DOHH2 (cell line): ENCODE results near the gene GRID1.

Experiments used
- EZH2phosphoT487 ChIP-seq: fragments of 200-600 bp; sonication (generic); IDR thresholded peaks from 2 replicates; pipeline ENCODE4 v1.6.1; 2017; ENCODE audit warnings: borderline replicate concordance, mild to moderate bottlenecking, antibody characterized with exemption, low read length, moderate library complexity, mixed read lengths
- TF ChIP-seq, protein P1 (sequence below): fragments of 200-600 bp; sonication (generic); IDR thresholded peaks from one replicate; pipeline ENCODE4 v1.5.1; 2014; ENCODE audit warnings: antibody characterized with exemption, mild to moderate bottlenecking, low read depth, low read length; ENCODE audit not compliant: poor library complexity, severe bottlenecking

DNA sequence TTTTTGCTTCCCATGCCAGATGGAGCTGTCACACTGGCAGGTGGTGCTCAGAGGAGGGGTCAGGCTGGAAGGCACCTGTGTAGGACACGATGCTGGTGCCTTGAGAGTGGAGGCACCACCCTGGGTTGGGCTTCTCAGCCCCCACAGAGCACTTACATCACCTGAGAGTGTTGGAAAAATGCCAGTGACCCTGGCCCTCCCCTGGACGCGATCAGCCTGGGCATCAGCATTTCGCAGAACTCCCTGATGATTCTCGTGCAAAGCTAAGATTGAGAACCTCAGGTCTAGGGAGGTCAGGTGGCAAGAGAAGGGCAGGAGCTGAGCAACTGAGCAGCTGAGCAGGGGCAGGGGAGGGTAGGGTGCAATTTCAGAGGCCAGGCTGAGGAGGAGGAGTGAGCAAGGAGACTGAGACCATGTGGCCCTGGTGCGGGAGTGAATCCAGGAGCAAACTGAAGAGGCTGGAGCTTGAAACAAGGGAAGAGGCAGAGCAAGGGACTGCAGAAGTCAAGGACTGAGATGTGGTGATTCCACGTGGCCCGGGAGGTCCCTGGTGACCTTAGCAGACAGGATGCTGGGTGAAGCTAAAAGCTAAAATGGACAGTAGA lies 24.7 kb upstream of the GRID1 start:
- TF ChIP-seq, protein P1, sequence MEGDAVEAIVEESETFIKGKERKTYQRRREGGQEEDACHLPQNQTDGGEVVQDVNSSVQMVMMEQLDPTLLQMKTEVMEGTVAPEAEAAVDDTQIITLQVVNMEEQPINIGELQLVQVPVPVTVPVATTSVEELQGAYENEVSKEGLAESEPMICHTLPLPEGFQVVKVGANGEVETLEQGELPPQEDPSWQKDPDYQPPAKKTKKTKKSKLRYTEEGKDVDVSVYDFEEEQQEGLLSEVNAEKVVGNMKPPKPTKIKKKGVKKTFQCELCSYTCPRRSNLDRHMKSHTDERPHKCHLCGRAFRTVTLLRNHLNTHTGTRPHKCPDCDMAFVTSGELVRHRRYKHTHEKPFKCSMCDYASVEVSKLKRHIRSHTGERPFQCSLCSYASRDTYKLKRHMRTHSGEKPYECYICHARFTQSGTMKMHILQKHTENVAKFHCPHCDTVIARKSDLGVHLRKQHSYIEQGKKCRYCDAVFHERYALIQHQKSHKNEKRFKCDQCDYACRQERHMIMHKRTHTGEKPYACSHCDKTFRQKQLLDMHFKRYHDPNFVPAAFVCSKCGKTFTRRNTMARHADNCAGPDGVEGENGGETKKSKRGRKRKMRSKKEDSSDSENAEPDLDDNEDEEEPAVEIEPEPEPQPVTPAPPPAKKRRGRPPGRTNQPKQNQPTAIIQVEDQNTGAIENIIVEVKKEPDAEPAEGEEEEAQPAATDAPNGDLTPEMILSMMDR, result no peak
- TF ChIP-seq EZH2phosphoT487, result no peak
